HFFc6 (cell line): ENCODE results near the gene ZNF680. TPM values are rescaled to one million over a fixed set of nuclear protein-coding genes. Genes with fewer than 3 reads are reported as not detected.

Source experiments
- DNase-seq: peaks from one replicate; pipeline ENCODE4 v3.0.0-alpha.2; 2018
- H3K27ac Mint-ChIP-seq: 2 replicates; pipeline ENCODE4 v1.8.0; 2020; ENCODE audit warnings: mild to moderate bottlenecking, mixed read lengths
- H3K27me3 Mint-ChIP-seq: 2 replicates; pipeline ENCODE4 v1.8.0; 2021; ENCODE audit warnings: mild to moderate bottlenecking, moderate library complexity, mixed read lengths; ENCODE audit not compliant: insufficient read depth
- H3K36me3 Mint-ChIP-seq: 2 replicates; pipeline ENCODE4 v1.8.0; 2021; ENCODE audit warnings: low read depth, mixed read lengths
- H3K4me1 Mint-ChIP-seq: 2 replicates; pipeline ENCODE4 v1.8.0; 2020; ENCODE audit warnings: low read depth, mixed read lengths
- H3K4me3 Mint-ChIP-seq: 2 replicates; pipeline ENCODE4 v1.8.0; 2020; ENCODE audit warnings: mild to moderate bottlenecking, moderate library complexity, mixed read lengths
- H3K9me3 Mint-ChIP-seq: 2 replicates; pipeline ENCODE4 v1.8.0; 2020; ENCODE audit warnings: mild to moderate bottlenecking, mixed read lengths
- CTCF ChIP-seq: fragments of 200-600 bp; sonication (generic); IDR thresholded peaks from 2 replicates; pipeline ENCODE4 v1.5.0; 2021; ENCODE audit warnings: antibody characterized with exemption, mild to moderate bottlenecking
- total RNA-seq, 6 experiments: library from RNA; stranded (reverse); fragmentation: NEBNext Ultra II Directional; extraction: Animal tissue kit (Norgen Biotek cat#: 25700); gene quantifications; 2 replicates in 1 of 6; 3 replicates in 5 of 6; pipeline ENCODE4 v1.2.3, GENCODE V29; 2021

Gene ZNF680
- total RNA-seq, 6 experiments from 2014 or later = 3.6 to 4.7 (median 3.9) TPM

- Mint-ChIP-seq H3K4me3 (no peak overlapping the region), H3K36me3 (0 out of 2 replicates have a peak, but pooled peaks cover 6% of the 10 kb centered on the region), H3K27ac (no peak overlapping the region), H3K4me1 (no peaks in the 10 kb centered on the region), H3K27me3 (no peaks in the 10 kb centered on the region), H3K9me3 (peaks cover 40% of the 10 kb centered on the region)
- no peak for TF ChIP-seq CTCF
- DNase-seq = no peak
Measured at GRCh38 chr7:64485623-64486022, 77.2 kb downstream of the ZNF680 start.

Other genes starting within 250 kb of the ZNF680 start
- 1 to 10 TPM; 4.6 to 7.9 (median 5.9) TPM for gene ZNF736, start 249.1 kb downstream of the ZNF680 start, total RNA-seq
- 1 to 10 TPM; 2.5 to 3.9 (median 3.4) TPM for gene ZNF107, start 103.1 kb upstream of the ZNF680 start, total RNA-seq
- 1 to 10 TPM; 2.3 to 3.1 (median 2.6) TPM for gene ZNF138, start 231.4 kb upstream of the ZNF680 start, total RNA-seq